GM23338 (cell line): Measurements from ENCODE around the gene WIPF1. TPM values are rescaled to one million over a fixed set of nuclear protein-coding genes. Genes with fewer than 3 reads are reported as not detected.

ENCODE experiments used
- ATAC-seq: fragments of 200-7000 bp; cut with Tn5 transposase; 3 replicates; pipeline ENCODE4 v1.9.1; 2020
- DNase-seq: peaks from one replicate; pipeline ENCODE4 v3.0.0-alpha.2; 2015; ENCODE audit warnings: low spot score
- H2AFZ ChIP-seq: fragments of 200-600 bp; sonication (generic); 2 replicates; pipeline ENCODE4 v1.8.0; 2016; ENCODE audit warnings: antibody characterized with exemption, mild to moderate bottlenecking, moderate library complexity
- H3F3A ChIP-seq: fragments of 200-600 bp; sonication (generic); replicated peaks from 2 replicates; pipeline ENCODE4 v1.8.0; 2017; ENCODE audit warnings: antibody characterized with exemption, mixed run types, low read depth
- H3K27ac ChIP-seq: fragments of 200-600 bp; sonication (generic); 2 replicates; pipeline ENCODE4 v1.6.1; 2016; ENCODE audit warnings: low read depth
- H3K27me3 ChIP-seq: fragments of 200-600 bp; sonication (generic); 2 replicates; pipeline ENCODE4 v1.8.0; 2016; ENCODE audit warnings: mild to moderate bottlenecking, mixed run types, moderate library complexity; ENCODE audit not compliant: insufficient read depth
- H3K36me3 ChIP-seq: fragments of 200-600 bp; sonication (generic); 2 replicates; pipeline ENCODE4 v1.8.0; 2016; ENCODE audit warnings: mild to moderate bottlenecking; ENCODE audit not compliant: insufficient read depth
- H3K4me1 ChIP-seq: fragments of 200-600 bp; sonication (generic); 2 replicates; pipeline ENCODE4 v1.8.0; 2016; ENCODE audit warnings: mild to moderate bottlenecking, moderate library complexity; ENCODE audit not compliant: insufficient read depth
- H3K4me2 ChIP-seq: fragments of 200-600 bp; sonication (generic); 2 replicates; pipeline ENCODE4 v1.7.1; 2017; ENCODE audit warnings: mixed run types
- H3K4me3 ChIP-seq: fragments of 200-600 bp; sonication (generic); 2 replicates; pipeline ENCODE4 v1.6.1; 2016; ENCODE audit warnings: mixed run types
- H3K79me2 ChIP-seq: fragments of 200-600 bp; sonication (generic); replicated peaks from 2 replicates; pipeline ENCODE4 v1.8.0; 2017; ENCODE audit warnings: mild to moderate bottlenecking; ENCODE audit not compliant: insufficient read depth
- H3K9me2 ChIP-seq: fragments of 200-600 bp; sonication (generic); 2 replicates; pipeline ENCODE4 v1.8.0; 2017; ENCODE audit not compliant: insufficient read depth
- H4K20me1 ChIP-seq: fragments of 200-600 bp; sonication (generic); replicated peaks from 2 replicates; pipeline ENCODE4 v1.8.0; 2017; ENCODE audit warnings: mild to moderate bottlenecking; ENCODE audit not compliant: insufficient read depth
- H3K27ac Mint-ChIP-seq: 2 replicates; pipeline ENCODE4 v1.8.0; 2020; ENCODE audit warnings: inconsistent platforms, mild to moderate bottlenecking, moderate library complexity, mixed read lengths
- H3K27me3 Mint-ChIP-seq: 3 replicates; pipeline ENCODE4 v1.8.0; 2022; ENCODE audit warnings: low read depth, mild to moderate bottlenecking, moderate library complexity, mixed read lengths, inconsistent platforms; ENCODE audit not compliant: insufficient read depth, poor library complexity
- H3K36me3 Mint-ChIP-seq: 3 replicates; pipeline ENCODE4 v1.8.0; 2021; ENCODE audit warnings: low read depth, mild to moderate bottlenecking, inconsistent platforms, moderate library complexity, mixed read lengths
- H3K4me1 Mint-ChIP-seq: 3 replicates; pipeline ENCODE4 v1.8.0; 2020; ENCODE audit warnings: mild to moderate bottlenecking, inconsistent platforms, mixed read lengths
- H3K4me3 Mint-ChIP-seq: 3 replicates; pipeline ENCODE4 v1.8.0; 2021; ENCODE audit warnings: moderate library complexity, mild to moderate bottlenecking, inconsistent platforms, mixed read lengths
- H3K9me3 Mint-ChIP-seq: 3 replicates; pipeline ENCODE4 v1.8.0; 2020; ENCODE audit warnings: moderate library complexity, mild to moderate bottlenecking, inconsistent platforms, mixed read lengths
- CREB1 ChIP-seq: fragments of 250-450 bp; sonication (Bioruptor Pico); IDR thresholded peaks from 2 replicates; pipeline ENCODE4 v1.5.0; 2020; ENCODE audit warnings: low read depth, mild to moderate bottlenecking, moderate library complexity
- EZH2 ChIP-seq: fragments of 200-600 bp; sonication (generic); IDR thresholded peaks from one replicate; pipeline ENCODE4 v1.8.0; 2017; ENCODE audit warnings: antibody characterized with exemption, mild to moderate bottlenecking, low read depth; ENCODE audit not compliant: unreplicated experiment
- EZH2phosphoT487 ChIP-seq: fragments of 200-600 bp; sonication (generic); IDR thresholded peaks from one replicate; pipeline ENCODE4 v1.8.1; 2018; ENCODE audit warnings: antibody characterized with exemption; ENCODE audit not compliant: unreplicated experiment
- JUNB ChIP-seq: IDR thresholded peaks from one replicate; pipeline ENCODE4 v1.6.1; 2016; ENCODE audit warnings: antibody characterized with exemption; ENCODE audit not compliant: unreplicated experiment
- NANOG ChIP-seq: IDR thresholded peaks from 2 replicates; pipeline ENCODE4 v1.6.1; 2016; ENCODE audit warnings: antibody characterized with exemption, borderline replicate concordance
- POLR2AphosphoS5 ChIP-seq: IDR thresholded peaks from 2 replicates; pipeline ENCODE4 v1.6.1; 2016; ENCODE audit warnings: antibody characterized with exemption, low read depth
- STAT1 ChIP-seq: IDR thresholded peaks from one replicate; pipeline ENCODE4 v1.6.1; 2016; ENCODE audit warnings: antibody characterized with exemption; ENCODE audit not compliant: unreplicated experiment
- ZNF114 ChIP-seq: fragments of 250-450 bp; sonication (Bioruptor Pico); IDR thresholded peaks from 2 replicates; pipeline ENCODE4 v1.5.0; 2020; ENCODE audit warnings: mild to moderate bottlenecking, moderate library complexity
- ZNF331 ChIP-seq: fragments of 250-450 bp; sonication (Bioruptor Pico); IDR thresholded peaks from 2 replicates; pipeline ENCODE4 v1.5.0; 2020; ENCODE audit warnings: low read depth, mild to moderate bottlenecking, moderate library complexity
- polyA plus RNA-seq: library from polyadenylated mRNA; unstranded; fragments of >200 nt; fragmentation: Nextera tagmentation; extraction: Ambion mirVana; gene quantifications from 2 replicates; pipeline ENCODE4 v1.2.1, GENCODE V29; 2016
- total RNA-seq: library from RNA; depleted of rRNA; stranded (reverse); fragments of >200 nt; shearing (Covaris generic); gene quantifications from 2 replicates; pipeline ENCODE4 v1.2.3, GENCODE V29; 2014
- TF ChIP-seq, protein P1 (sequence below), 2 experiments: fragments of 200-600 bp in 1 of 2; sonication (generic) in 1 of 2; conservative IDR thresholded peaks; 2 replicates each; pipeline versions ENCODE4 v1.5.1 to v1.6.1; 2016 to 2017; ENCODE audit warnings: antibody characterized with exemption in 2 of 2, low read depth in 2 of 2, mild to moderate bottlenecking in 2 of 2, moderate library complexity in 1 of 2
- TF ChIP-seq, protein P2 (sequence below): IDR thresholded peaks from one replicate; pipeline ENCODE4 v1.6.1; 2018; ENCODE audit warnings: antibody characterized with exemption; ENCODE audit not compliant: unreplicated experiment
- TF ChIP-seq, protein P3 (sequence below): fragments of 250-450 bp; sonication (Bioruptor Pico); IDR thresholded peaks from 2 replicates; pipeline ENCODE4 v1.5.0; 2020; ENCODE audit warnings: mild to moderate bottlenecking, moderate library complexity
- TF ChIP-seq, protein P4 (sequence below): IDR thresholded peaks from 2 replicates; pipeline ENCODE4 v1.6.1; 2016; ENCODE audit warnings: antibody characterized with exemption

The WIPF1 gene
- total and polyA plus RNA-seq, 2 experiments from 2014 or later: 3.0 to 6.0 TPM

DNA sequence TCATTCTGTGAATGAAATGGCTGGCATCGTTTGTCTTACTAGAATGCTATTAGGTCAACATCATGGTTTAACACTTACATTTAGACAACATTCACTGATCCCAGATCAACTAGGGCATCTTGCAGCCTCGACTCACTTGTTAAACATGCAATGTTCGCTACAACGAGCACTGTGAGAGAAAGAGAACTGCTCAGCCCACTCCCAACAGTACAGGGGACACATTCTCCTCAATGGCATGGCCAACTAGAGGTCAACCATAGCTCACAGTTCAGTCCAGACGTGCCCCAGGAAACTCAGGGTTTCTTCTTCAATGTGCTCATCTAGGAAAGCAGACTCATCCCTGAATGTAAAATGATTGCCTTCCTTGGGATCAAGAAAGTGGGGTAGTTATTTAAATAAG lies 5.9 kb downstream of the WIPF1 start:
- no peak for TF ChIP-seq STAT1
- TF ChIP-seq, protein P1, sequence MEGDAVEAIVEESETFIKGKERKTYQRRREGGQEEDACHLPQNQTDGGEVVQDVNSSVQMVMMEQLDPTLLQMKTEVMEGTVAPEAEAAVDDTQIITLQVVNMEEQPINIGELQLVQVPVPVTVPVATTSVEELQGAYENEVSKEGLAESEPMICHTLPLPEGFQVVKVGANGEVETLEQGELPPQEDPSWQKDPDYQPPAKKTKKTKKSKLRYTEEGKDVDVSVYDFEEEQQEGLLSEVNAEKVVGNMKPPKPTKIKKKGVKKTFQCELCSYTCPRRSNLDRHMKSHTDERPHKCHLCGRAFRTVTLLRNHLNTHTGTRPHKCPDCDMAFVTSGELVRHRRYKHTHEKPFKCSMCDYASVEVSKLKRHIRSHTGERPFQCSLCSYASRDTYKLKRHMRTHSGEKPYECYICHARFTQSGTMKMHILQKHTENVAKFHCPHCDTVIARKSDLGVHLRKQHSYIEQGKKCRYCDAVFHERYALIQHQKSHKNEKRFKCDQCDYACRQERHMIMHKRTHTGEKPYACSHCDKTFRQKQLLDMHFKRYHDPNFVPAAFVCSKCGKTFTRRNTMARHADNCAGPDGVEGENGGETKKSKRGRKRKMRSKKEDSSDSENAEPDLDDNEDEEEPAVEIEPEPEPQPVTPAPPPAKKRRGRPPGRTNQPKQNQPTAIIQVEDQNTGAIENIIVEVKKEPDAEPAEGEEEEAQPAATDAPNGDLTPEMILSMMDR (conservative IDR thresholded peaks at IDR 0.05; ENCODE audit: low read depth in 2 of 2): no peak
- no peak for TF ChIP-seq ZNF331
- no peak for TF ChIP-seq NANOG
- TF ChIP-seq ZNF114 (CRISPR knock-in tag): no peak
- TF ChIP-seq, protein P2, sequence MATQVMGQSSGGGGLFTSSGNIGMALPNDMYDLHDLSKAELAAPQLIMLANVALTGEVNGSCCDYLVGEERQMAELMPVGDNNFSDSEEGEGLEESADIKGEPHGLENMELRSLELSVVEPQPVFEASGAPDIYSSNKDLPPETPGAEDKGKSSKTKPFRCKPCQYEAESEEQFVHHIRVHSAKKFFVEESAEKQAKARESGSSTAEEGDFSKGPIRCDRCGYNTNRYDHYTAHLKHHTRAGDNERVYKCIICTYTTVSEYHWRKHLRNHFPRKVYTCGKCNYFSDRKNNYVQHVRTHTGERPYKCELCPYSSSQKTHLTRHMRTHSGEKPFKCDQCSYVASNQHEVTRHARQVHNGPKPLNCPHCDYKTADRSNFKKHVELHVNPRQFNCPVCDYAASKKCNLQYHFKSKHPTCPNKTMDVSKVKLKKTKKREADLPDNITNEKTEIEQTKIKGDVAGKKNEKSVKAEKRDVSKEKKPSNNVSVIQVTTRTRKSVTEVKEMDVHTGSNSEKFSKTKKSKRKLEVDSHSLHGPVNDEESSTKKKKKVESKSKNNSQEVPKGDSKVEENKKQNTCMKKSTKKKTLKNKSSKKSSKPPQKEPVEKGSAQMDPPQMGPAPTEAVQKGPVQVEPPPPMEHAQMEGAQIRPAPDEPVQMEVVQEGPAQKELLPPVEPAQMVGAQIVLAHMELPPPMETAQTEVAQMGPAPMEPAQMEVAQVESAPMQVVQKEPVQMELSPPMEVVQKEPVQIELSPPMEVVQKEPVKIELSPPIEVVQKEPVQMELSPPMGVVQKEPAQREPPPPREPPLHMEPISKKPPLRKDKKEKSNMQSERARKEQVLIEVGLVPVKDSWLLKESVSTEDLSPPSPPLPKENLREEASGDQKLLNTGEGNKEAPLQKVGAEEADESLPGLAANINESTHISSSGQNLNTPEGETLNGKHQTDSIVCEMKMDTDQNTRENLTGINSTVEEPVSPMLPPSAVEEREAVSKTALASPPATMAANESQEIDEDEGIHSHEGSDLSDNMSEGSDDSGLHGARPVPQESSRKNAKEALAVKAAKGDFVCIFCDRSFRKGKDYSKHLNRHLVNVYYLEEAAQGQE: no peak
- no peak for TF ChIP-seq EZH2phosphoT487
- TF ChIP-seq, protein P3, sequence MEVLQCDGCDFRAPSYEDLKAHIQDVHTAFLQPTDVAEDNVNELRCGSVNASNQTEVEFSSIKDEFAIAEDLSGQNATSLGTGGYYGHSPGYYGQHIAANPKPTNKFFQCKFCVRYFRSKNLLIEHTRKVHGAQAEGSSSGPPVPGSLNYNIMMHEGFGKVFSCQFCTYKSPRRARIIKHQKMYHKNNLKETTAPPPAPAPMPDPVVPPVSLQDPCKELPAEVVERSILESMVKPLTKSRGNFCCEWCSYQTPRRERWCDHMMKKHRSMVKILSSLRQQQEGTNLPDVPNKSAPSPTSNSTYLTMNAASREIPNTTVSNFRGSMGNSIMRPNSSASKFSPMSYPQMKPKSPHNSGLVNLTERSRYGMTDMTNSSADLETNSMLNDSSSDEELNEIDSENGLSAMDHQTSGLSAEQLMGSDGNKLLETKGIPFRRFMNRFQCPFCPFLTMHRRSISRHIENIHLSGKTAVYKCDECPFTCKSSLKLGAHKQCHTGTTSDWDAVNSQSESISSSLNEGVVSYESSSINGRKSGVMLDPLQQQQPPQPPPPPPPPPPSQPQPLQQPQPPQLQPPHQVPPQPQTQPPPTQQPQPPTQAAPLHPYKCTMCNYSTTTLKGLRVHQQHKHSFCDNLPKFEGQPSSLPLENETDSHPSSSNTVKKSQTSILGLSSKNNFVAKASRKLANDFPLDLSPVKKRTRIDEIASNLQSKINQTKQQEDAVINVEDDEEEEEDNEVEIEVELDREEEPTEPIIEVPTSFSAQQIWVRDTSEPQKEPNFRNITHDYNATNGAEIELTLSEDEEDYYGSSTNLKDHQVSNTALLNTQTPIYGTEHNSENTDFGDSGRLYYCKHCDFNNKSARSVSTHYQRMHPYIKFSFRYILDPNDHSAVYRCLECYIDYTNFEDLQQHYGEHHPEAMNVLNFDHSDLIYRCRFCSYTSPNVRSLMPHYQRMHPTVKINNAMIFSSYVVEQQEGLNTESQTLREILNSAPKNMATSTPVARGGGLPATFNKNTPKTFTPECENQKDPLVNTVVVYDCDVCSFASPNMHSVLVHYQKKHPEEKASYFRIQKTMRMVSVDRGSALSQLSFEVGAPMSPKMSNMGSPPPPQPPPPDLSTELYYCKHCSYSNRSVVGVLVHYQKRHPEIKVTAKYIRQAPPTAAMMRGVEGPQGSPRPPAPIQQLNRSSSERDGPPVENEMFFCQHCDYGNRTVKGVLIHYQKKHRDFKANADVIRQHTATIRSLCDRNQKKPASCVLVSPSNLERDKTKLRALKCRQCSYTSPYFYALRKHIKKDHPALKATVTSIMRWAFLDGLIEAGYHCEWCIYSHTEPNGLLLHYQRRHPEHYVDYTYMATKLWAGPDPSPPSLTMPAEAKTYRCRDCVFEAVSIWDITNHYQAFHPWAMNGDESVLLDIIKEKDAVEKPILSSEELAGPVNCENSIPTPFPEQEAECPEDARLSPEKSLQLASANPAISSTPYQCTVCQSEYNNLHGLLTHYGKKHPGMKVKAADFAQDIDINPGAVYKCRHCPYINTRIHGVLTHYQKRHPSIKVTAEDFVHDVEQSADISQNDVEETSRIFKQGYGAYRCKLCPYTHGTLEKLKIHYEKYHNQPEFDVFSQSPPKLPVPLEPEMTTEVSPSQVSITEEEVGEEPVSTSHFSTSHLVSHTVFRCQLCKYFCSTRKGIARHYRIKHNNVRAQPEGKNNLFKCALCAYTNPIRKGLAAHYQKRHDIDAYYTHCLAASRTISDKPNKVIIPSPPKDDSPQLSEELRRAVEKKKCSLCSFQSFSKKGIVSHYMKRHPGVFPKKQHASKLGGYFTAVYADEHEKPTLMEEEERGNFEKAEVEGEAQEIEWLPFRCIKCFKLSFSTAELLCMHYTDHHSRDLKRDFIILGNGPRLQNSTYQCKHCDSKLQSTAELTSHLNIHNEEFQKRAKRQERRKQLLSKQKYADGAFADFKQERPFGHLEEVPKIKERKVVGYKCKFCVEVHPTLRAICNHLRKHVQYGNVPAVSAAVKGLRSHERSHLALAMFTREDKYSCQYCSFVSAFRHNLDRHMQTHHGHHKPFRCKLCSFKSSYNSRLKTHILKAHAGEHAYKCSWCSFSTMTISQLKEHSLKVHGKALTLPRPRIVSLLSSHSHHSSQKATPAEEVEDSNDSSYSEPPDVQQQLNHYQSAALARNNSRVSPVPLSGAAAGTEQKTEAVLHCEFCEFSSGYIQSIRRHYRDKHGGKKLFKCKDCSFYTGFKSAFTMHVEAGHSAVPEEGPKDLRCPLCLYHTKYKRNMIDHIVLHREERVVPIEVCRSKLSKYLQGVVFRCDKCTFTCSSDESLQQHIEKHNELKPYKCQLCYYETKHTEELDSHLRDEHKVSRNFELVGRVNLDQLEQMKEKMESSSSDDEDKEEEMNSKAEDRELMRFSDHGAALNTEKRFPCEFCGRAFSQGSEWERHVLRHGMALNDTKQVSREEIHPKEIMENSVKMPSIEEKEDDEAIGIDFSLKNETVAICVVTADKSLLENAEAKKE (CRISPR knock-in tag): no peak
- no peak for TF ChIP-seq CREB1 (CRISPR knock-in tag)
- no peak for TF ChIP-seq POLR2AphosphoS5
- TF ChIP-seq, protein P4, sequence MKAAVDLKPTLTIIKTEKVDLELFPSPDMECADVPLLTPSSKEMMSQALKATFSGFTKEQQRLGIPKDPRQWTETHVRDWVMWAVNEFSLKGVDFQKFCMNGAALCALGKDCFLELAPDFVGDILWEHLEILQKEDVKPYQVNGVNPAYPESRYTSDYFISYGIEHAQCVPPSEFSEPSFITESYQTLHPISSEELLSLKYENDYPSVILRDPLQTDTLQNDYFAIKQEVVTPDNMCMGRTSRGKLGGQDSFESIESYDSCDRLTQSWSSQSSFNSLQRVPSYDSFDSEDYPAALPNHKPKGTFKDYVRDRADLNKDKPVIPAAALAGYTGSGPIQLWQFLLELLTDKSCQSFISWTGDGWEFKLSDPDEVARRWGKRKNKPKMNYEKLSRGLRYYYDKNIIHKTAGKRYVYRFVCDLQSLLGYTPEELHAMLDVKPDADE: no peak
- TF ChIP-seq JUNB: no peak
- no peak for TF ChIP-seq EZH2
- no peaks in the 10 kb centered on the region for H3K36me3 Mint-ChIP-seq
- Histone ChIP-seq H3K9me2 (no peaks in the 10 kb centered on the region), H3K79me2 (no peaks in the 10 kb centered on the region), H4K20me1 (no peaks in the 10 kb centered on the region), H3K27me3 (no peaks in the 10 kb centered on the region), H3K4me3 (no peak overlapping the region), H3K4me2 (no peak overlapping the region), H3F3A (no peaks in the 10 kb centered on the region), H3K27ac (no peak overlapping the region), H3K4me1 (no peaks in the 10 kb centered on the region; the same call in 1 of the 2 replicates), H3K36me3 (no peaks in the 10 kb centered on the region), H2AFZ (no peak overlapping the region)
- H3K4me1 Mint-ChIP-seq: peaks cover 16% of the 10 kb centered on the region
- H3K27ac Mint-ChIP-seq: no peak overlapping the region
- no peak for ATAC-seq
- H3K4me3 Mint-ChIP-seq: no peak overlapping the region
- DNase-seq: no peak
- peaks cover 8% of the 10 kb centered on the region for H3K27me3 Mint-ChIP-seq
- no peaks in the 10 kb centered on the region for H3K9me3 Mint-ChIP-seq
